Measurements from ENCODE around the gene ARIH2.

DNA sequence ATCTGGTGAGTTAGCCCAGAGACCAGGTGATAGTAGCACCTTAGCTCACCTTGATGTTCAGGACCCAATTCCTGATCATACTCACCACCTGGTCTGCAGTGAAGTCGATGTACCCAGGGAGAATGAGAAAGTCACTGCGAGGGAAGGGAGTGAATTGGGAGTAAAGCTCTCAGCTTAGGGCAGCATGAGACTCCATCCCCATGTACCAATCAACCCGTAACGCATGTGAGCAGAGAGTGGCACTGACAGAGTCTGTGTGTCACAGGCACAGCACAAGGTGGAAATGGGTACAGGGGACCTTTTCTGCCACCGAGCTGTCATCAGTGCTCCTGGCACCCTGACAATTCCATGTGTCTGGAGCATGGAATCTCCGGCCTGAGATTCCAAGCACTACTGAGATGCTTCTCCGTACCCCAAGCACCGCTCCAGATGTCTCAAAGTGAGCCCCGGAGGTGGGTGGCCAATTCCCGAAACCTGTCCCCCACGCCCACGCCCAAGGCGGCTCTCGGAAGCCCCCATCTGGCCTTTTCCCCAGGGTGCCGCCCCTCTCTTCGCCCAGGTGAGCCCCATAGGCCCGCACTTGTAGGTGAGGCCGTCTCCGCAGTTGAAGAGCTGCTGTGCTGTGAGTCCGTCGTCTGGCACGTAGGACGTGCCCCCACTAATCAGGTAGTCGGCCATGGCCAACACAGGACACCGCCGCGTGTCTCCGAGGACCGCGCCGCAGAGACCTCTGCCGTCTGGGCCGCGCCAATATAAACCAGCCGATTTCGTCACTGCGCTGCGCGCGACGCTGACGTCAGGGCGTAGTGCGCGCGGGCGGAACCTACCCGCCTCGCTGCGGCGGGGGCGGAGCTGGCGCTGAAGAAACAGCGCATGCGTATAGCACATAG is 110.3 kb downstream of the ARIH2 start, which contains the start of gene IMPDH2:
- TF ChIP-seq, protein P1, sequence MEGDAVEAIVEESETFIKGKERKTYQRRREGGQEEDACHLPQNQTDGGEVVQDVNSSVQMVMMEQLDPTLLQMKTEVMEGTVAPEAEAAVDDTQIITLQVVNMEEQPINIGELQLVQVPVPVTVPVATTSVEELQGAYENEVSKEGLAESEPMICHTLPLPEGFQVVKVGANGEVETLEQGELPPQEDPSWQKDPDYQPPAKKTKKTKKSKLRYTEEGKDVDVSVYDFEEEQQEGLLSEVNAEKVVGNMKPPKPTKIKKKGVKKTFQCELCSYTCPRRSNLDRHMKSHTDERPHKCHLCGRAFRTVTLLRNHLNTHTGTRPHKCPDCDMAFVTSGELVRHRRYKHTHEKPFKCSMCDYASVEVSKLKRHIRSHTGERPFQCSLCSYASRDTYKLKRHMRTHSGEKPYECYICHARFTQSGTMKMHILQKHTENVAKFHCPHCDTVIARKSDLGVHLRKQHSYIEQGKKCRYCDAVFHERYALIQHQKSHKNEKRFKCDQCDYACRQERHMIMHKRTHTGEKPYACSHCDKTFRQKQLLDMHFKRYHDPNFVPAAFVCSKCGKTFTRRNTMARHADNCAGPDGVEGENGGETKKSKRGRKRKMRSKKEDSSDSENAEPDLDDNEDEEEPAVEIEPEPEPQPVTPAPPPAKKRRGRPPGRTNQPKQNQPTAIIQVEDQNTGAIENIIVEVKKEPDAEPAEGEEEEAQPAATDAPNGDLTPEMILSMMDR (IDR thresholded peaks at IDR 0.05) = peak in 1 of 4 experiments; percentile 37
- TF ChIP-seq POLR2AphosphoS5 (IDR thresholded peaks at IDR 0.05) = peak; percentile 99
